Iris pigment epithelial cell (primary cell): ENCODE measurements around the gene PTK7.

Source experiments
- DNase-seq: peaks from one replicate; pipeline ENCODE4 v3.0.0-alpha.2; 2011; ENCODE audit warnings: low read depth

Gene PTK7

DNA sequence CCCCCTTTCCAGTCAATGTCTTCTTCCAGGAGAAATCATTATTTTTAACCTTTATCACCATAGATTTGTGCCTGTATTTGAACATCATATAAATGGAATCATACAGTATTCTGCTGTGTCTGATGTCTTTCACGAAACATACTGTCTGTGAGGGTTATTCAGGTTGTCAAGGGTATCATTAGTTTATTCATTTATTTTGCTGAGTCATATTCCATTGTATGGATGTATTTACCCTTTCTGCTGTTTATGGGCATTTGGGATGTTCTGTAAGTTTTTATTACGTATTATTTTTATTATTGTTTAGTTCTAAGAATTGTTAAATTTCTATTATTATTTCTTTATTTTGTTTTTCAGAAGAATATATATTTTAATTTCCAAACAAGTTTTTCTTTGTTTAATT, 131.2 kb downstream of the PTK7 start:
- DNase-seq = no peak
